ENCODE data around the gene TMIE. TPM values are rescaled to one million over a fixed set of nuclear protein-coding genes. Genes with fewer than 3 reads are reported as not detected.

Gene TMIE
- total RNA-seq, 4 donors from 2014 or later, result 0.59 to 0.78 (median 0.72) TPM; not detected in 1

DNA sequence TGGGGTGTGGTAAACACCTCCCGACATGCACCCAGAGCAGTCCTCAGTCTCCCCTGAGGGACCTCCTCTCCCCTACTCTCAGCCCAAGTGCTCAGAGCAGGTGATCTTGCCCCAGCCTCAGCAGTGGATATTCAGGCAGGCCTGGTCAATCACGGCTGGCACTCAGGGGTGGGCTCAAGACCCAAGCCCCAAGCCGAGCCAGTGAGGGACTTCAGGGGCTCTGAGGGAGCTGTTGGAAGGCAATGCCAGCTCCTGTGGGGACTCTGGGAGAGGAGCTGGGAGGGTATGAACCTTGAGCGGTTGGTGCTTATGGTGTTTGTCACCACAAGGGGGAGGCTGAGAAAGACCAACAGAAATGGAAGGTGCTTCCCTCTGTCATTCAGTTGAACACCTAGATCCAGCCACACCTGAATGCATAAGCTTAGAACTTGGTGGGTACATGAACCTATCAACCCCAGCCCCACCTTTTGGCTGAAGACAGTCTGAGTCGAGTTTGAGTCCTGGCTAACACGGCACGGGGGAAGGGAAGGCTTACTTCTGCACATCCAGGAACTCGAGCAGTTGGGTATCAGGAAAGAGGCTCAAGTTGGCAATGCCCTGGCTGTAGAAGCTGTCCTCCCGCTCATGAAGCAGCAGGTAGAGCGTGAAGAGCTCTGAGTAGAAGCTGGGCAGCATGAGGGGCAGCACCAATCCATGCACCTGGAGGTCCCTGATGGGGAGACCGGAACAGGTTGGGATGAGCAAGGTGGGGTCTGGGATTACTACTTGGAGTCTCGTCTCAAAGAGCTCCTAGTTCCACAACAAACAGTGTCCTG lies 27.0 kb upstream of the TMIE start:
- Histone ChIP-seq H3K4me3 (no peak overlapping the region), H3K4me1 (no peaks in the 10 kb centered on the region), H3K36me3 (peaks cover 44% of the 10 kb centered on the region), H3K9me3 (no peaks in the 10 kb centered on the region), H3K27me3 (no peaks in the 10 kb centered on the region), H3K27ac (no peak overlapping the region)
- WGBS, result 92% methylated on average over 10 of the region's 12 CpGs
- TF ChIP-seq POLR2A (IDR thresholded peaks at IDR 0.05), result no peak
- TF ChIP-seq EP300 (IDR thresholded peaks at IDR 0.05), result no peak
- no peak for TF ChIP-seq CTCF (IDR thresholded peaks at IDR 0.05)
- no peak for TF ChIP-seq POLR2AphosphoS5 (IDR thresholded peaks at IDR 0.05)
- peak in 1 of 2 donors; percentile 45 for DNase-seq (ENCODE audit: low spot score in 2 of 2)

- TF ChIP-seq POLR2AphosphoS5 (IDR thresholded peaks at IDR 0.05) (no peak), EP300 (IDR thresholded peaks at IDR 0.05) (no peak), POLR2A (IDR thresholded peaks at IDR 0.05) (no peak), CTCF (IDR thresholded peaks at IDR 0.05) (no peak)
- Histone ChIP-seq H3K36me3 (peaks cover 47% of the 10 kb centered on the region), H3K4me3 (no peak overlapping the region), H3K27me3 (no peaks in the 10 kb centered on the region), H3K4me1 (no peaks in the 10 kb centered on the region), H3K27ac (no peak overlapping the region), H3K9me3 (no peaks in the 10 kb centered on the region)
- WGBS, result 100% methylated on average over 1 of the region's 6 CpGs
- DNase-seq (ENCODE audit: low spot score in 2 of 2), result no peak
These were observed 25.8 kb upstream of the TMIE start for GRCh38 chr3:46675426-46675825.

DNA sequence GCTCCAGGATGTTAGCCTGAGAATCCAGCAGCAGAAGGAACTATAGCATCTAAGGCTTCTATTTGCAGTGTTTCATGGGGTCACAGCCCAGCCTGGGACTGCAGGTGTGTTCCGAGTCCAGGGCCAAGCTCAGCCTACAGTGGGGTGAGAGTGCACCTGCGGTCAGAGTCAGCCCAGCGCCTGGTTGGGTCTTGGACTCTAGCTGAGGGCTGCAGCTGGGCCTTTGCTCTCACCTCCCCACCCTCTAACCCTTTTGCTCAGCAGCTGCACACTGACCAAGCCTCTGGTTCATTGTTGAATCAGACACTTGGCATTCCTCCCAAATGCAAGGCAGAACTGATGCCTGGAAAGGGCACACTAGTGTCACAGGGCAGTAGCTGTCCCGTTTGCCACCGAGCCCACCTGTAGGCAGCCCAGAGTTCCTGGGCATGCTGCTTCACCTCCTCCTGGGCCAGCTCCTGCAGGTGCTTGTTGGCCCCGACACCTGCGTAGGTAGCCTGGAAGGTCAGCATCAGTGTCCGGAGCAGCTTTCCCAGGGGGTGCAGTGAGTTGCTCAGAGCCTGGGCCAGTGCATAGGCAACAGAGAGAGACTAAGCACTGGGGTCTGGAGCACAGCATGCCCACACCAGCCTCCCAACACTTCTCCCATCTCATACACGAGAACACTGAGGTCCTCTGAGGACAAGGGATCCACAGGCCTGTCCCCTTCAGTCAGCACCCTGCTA lies 25.2 kb upstream of the TMIE start:
- TF ChIP-seq POLR2AphosphoS5 (IDR thresholded peaks at IDR 0.05) (no peak), EP300 (IDR thresholded peaks at IDR 0.05) (no peak), POLR2A (IDR thresholded peaks at IDR 0.05) (no peak)
- Histone ChIP-seq H3K27ac (no peak overlapping the region), H3K27me3 (no peaks in the 10 kb centered on the region), H3K9me3 (no peaks in the 10 kb centered on the region), H3K4me3 (no peak overlapping the region), H3K4me1 (no peaks in the 10 kb centered on the region), H3K36me3 (peaks cover 53% of the 10 kb centered on the region)
- WGBS, result 77% methylated on average over 4 of the region's 9 CpGs
- peak in 1 of 2 donors; percentile 54 for DNase-seq (ENCODE audit: low spot score in 2 of 2)

DNA sequence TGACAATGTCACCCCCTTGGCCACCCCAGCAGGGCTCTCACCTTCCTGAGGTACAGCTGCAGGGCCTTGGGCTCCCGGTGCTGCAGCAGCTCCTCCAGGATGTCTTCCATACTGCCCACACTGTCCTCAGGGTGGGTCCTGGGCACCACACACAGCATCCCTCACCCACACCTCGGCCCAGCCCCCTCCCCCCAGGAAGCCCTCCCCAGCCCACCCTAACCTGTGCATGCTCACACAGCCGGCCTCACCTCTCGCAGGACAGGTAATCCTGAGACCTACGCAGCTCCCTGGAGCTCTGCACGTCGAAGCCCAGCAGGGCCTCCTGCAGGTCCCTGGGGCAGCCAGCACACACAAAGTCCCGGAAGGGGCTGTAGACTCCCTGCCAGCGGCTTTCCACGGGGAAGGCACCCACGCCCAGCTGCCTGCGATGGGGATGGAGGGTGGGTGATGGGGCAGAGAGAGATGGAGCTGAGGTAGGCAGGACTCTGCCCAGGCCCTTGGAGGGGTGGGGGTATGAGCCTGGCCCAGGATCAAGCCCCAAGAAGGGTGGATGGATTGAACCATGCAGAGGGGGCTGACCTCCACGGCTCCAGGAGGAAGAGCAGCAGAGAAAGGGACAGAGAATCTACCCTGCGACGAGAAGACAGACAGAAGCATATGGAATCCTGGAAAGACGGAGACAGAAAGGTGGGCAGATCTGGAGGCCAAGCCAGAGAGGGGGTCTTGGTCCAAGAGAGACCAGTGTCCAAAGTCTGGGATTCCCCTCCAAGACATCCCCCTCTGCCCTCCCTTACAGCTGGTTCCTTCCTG lies 24.4 kb upstream of the TMIE start:
- H3K27ac ChIP-seq, result no peak overlapping the region
- 80% methylated on average over 11 of the region's 16 CpGs for WGBS
- no peaks in the 10 kb centered on the region for H3K9me3 ChIP-seq
- TF ChIP-seq EP300 (IDR thresholded peaks at IDR 0.05) (no peak), POLR2A (IDR thresholded peaks at IDR 0.05) (no peak), POLR2AphosphoS5 (IDR thresholded peaks at IDR 0.05) (no peak), CTCF (IDR thresholded peaks at IDR 0.05) (no peak)
- H3K27me3 ChIP-seq, result no peaks in the 10 kb centered on the region
- H3K4me1 ChIP-seq, result no peaks in the 10 kb centered on the region
- H3K36me3 ChIP-seq, result peaks cover 57% of the 10 kb centered on the region
- no peak overlapping the region for H3K4me3 ChIP-seq
- DNase-seq (ENCODE audit: low spot score in 2 of 2), result no peak

- Histone ChIP-seq H3K27ac (no peak overlapping the region), H3K27me3 (no peaks in the 10 kb centered on the region), H3K4me1 (no peaks in the 10 kb centered on the region), H3K4me3 (no peak overlapping the region), H3K36me3 (peaks cover 53% of the 10 kb centered on the region), H3K9me3 (no peaks in the 10 kb centered on the region)
- no peak for DNase-seq (ENCODE audit: low spot score in 2 of 2)
- TF ChIP-seq POLR2A (IDR thresholded peaks at IDR 0.05) (no peak), POLR2AphosphoS5 (IDR thresholded peaks at IDR 0.05) (no peak), EP300 (IDR thresholded peaks at IDR 0.05) (no peak), CTCF (IDR thresholded peaks at IDR 0.05) (no peak)
- WGBS, result 42% methylated on average over 3 of the region's 6 CpGs
These were observed 23.8 kb upstream of the TMIE start for GRCh38 chr3:46677411-46677726.

Data from suprapubic skin (tissue), 4 donors.